Body of pancreas (tissue), 4 donors: ENCODE measurements around the gene MTA3. TPM values are rescaled to one million over a fixed set of nuclear protein-coding genes. Genes with fewer than 3 reads are reported as not detected.

ENCODE experiments used
- ATAC-seq: fragments of 150-250 bp; one replicate; pipeline ENCODE4 v1.9.1; 2016
- DNase-seq, 4 donors: peaks; one replicate each; pipeline ENCODE4 v3.0.0-alpha.2; 2019
- H3K27ac ChIP-seq, 4 donors: fragments of 200-600 bp; sonication (generic); 1 replicate in 3 of 4; 2 replicates in 1 of 4; pipeline versions ENCODE4 v1.5.1 to v1.6.1; 2016 to 2019; ENCODE audit warnings: mild to moderate bottlenecking in 1 of 4, mixed read lengths in 1 of 4, moderate library complexity in 1 of 4
- H3K27me3 ChIP-seq, 2 donors: fragments of 200-600 bp; sonication (generic); one replicate each; pipeline ENCODE4 v1.6.0; 2016; ENCODE audit warnings: mild to moderate bottlenecking in 1 of 2
- H3K36me3 ChIP-seq, 2 donors: fragments of 200-600 bp; sonication (generic); replicated peaks in 1 of 2; 2 replicates each; pipeline ENCODE4 v1.5.1; 2016; ENCODE audit warnings: low read depth in 2 of 2; ENCODE audit not compliant: insufficient read depth in 1 of 2
- H3K4me1 ChIP-seq: fragments of 200-600 bp; sonication (generic); one replicate; pipeline ENCODE4 v1.6.0; 2016
- H3K4me3 ChIP-seq, 2 donors: fragments of 200-600 bp; sonication (generic); 1 replicate in 1 of 2; 2 replicates in 1 of 2; pipeline ENCODE4 v1.5.1; 2016 to 2019
- H3K9me3 ChIP-seq, 3 donors: fragments of 200-600 bp; sonication (generic); 1 replicate in 2 of 3; 2 replicates in 1 of 3; pipeline ENCODE4 v1.5.1; 2016
- POLR2A ChIP-seq, 3 donors: fragments of 450-650 bp; IDR thresholded peaks; one replicate each; pipeline ENCODE4 v1.6.1; 2016; ENCODE audit warnings: antibody characterized with exemption in 3 of 3, mild to moderate bottlenecking in 2 of 3
- WGBS, 2 donors: methylation state at CpG; one replicate each; pipeline ENCODE4 v1.1.5; 2017; 5-methylcytosine and 5-hydroxymethylcytosine counted together
- intact Hi-C: fragments of 100-400 bp; cut with DNase I; formaldehyde crosslinking; loops from one replicate; pipeline ENCODE4 v1.15.1; 2023
- total RNA-seq, 2 donors: library from RNA; depleted of rRNA; stranded (reverse); fragments of >200 nt; gene quantifications; one replicate each; pipeline ENCODE4 v1.1.0, GENCODE V29; 2016
- TF ChIP-seq, protein P1 (sequence below), 7 experiments: fragments of 450-650 bp in 4 of 7; fragments of 200-600 bp in 3 of 7; sonication (generic) in 3 of 7; IDR thresholded peaks; one replicate each; pipeline ENCODE4 v1.5.1; 2016 to 2019; ENCODE audit warnings: antibody characterized with exemption in 7 of 7

The MTA3 gene
- total RNA-seq, 2 donors from 2014 or later, result 23.1 to 31.1 TPM

- DNase-seq, result no peak
- Histone ChIP-seq H3K36me3 (no peaks in the 10 kb centered on the region), H3K27ac (no peak overlapping the region), H3K27me3 (no peaks in the 10 kb centered on the region), H3K9me3 (no peaks in the 10 kb centered on the region), H3K4me3 (no peak overlapping the region), H3K4me1 (no peaks in the 10 kb centered on the region)
- 90 to 96% methylated on average over 8 to 10 of the region's 10 CpGs for WGBS, 2 donors
- intact Hi-C loops, result no loop called here
- TF ChIP-seq POLR2A (IDR thresholded peaks at IDR 0.05), result no peak
- TF ChIP-seq, protein P1, sequence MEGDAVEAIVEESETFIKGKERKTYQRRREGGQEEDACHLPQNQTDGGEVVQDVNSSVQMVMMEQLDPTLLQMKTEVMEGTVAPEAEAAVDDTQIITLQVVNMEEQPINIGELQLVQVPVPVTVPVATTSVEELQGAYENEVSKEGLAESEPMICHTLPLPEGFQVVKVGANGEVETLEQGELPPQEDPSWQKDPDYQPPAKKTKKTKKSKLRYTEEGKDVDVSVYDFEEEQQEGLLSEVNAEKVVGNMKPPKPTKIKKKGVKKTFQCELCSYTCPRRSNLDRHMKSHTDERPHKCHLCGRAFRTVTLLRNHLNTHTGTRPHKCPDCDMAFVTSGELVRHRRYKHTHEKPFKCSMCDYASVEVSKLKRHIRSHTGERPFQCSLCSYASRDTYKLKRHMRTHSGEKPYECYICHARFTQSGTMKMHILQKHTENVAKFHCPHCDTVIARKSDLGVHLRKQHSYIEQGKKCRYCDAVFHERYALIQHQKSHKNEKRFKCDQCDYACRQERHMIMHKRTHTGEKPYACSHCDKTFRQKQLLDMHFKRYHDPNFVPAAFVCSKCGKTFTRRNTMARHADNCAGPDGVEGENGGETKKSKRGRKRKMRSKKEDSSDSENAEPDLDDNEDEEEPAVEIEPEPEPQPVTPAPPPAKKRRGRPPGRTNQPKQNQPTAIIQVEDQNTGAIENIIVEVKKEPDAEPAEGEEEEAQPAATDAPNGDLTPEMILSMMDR (IDR thresholded peaks at IDR 0.05), result no peak
- ATAC-seq, result no peak
Measured at GRCh38 chr2:42769583-42770287, 201.3 kb downstream of the MTA3 start.

DNA sequence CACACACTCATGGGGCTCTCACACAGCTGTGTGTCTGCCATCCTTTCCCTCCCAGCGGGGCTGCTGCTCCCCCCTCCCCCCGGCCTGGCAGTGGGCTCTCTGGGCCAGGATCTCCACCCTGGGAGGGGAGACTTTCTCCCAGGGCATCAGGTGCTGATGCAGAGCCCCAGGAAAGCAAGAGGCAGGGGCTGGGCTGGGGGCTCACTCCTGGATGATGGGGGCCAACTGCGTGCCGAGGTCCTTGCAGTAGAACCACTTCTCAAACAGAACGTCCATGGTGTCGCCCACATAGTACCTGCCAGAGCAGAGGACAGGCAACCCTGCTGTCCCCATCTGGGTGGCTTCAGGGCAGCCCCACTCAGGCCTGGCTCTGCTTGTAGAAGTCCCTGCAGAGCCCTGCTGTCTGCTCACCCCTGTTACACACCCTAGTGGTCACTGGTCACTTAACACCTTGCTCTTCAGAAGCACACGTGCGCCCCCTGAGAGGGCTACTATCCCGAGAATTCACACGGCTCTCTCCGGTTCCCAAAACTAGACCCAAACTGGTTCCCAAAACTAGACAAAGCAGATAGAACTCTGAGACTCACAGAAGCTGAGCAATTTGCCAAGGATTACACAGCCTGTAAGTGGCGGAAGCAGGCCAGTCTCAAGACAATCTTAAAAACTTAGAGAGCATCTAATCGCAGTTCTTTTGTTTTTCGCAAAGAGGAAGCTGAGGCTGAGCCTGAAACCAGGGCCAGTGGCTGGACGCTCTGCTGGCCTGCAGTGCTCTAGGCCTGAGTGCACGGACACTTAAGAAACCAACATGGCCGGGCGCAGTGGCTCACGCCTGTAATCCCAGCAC lies 202.1 kb downstream of the MTA3 start:
- DNase-seq (peak; percentile 34 to 57 (median 50)), ATAC-seq (peak; percentile 74)
- no peak overlapping the region for H3K27ac ChIP-seq

DNA sequence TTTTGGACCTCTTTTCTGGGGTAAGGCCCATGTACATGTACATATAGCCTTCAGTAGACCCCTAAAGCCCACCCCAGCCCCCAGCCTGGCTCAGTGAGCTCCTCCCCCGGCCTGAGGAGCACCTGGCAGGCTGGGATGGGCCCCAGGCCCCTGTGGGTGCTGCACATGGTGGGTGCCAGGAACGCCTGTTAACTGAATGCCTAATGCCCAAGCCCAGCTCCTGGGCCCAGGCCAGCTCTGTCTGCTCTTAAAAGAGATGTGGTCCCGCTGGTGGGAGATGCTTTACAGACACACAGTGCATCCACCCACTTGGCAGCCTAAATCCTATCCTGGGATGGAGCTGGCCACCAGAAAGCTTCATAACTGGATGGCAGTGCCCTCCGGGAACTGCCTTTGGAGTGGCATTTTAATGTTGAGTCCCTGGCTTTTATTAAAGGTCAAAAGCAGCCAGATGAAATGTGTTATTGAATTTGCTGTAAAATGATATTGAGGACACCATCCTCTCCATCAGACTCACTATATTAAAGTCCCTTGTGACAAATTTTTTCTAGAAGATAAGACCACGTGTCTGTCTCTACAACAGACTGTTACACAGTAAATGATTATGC lies 203.2 kb downstream of the MTA3 start:
- H3K4me1 ChIP-seq, result no peaks in the 10 kb centered on the region
- ATAC-seq (no peak), DNase-seq (no peak)
- WGBS, 2 donors, result 83 to 95% methylated on average over 5 of the region's 5 CpGs
- no peaks in the 10 kb centered on the region for H3K9me3 ChIP-seq
- no peaks in the 10 kb centered on the region for H3K36me3 ChIP-seq
- TF ChIP-seq, protein P1 (IDR thresholded peaks at IDR 0.05), result no peak
- TF ChIP-seq POLR2A (IDR thresholded peaks at IDR 0.05), result no peak
- no peaks in the 10 kb centered on the region for H3K27me3 ChIP-seq
- no peak overlapping the region for H3K27ac ChIP-seq
- intact Hi-C loops, result no loop called here
- no peak overlapping the region for H3K4me3 ChIP-seq

More for the DNA sequence above, 202.1 kb downstream of the MTA3 start:
- Histone ChIP-seq H3K4me1 (no peaks in the 10 kb centered on the region), H3K4me3 (no peak overlapping the region), H3K9me3 (no peaks in the 10 kb centered on the region), H3K27me3 (no peaks in the 10 kb centered on the region), H3K36me3 (no peaks in the 10 kb centered on the region)
- intact Hi-C loops, result no loop called here
- WGBS, 2 donors, result 69 to 73% methylated on average over 13 to 18 of the region's 19 CpGs
- TF ChIP-seq, protein P1 (IDR thresholded peaks at IDR 0.05), result peak in 6 of 7 experiments; percentile 28 to 64 (median 42)
- TF ChIP-seq POLR2A (IDR thresholded peaks at IDR 0.05), result no peak

- no peaks in the 10 kb centered on the region for H3K27me3 ChIP-seq
- intact Hi-C loops, result no loop called here
- no peak overlapping the region for H3K27ac ChIP-seq
- no peak for DNase-seq
- no peaks in the 10 kb centered on the region for H3K9me3 ChIP-seq
- TF ChIP-seq, protein P1 (IDR thresholded peaks at IDR 0.05), result no peak
- TF ChIP-seq POLR2A (IDR thresholded peaks at IDR 0.05), result no peak
- 81 to 87% methylated on average over 2 of the region's 2 CpGs for WGBS, 2 donors
- H3K36me3 ChIP-seq, result no peaks in the 10 kb centered on the region
- no peak overlapping the region for H3K4me3 ChIP-seq
- ATAC-seq, result no peak
- no peaks in the 10 kb centered on the region for H3K4me1 ChIP-seq
Measured at GRCh38 chr2:42775186-42775585, 206.8 kb downstream of the MTA3 start.
